SKM-1 treated with dmso at 0.1 percent for 144 hours (cell line): Measurements from ENCODE around the gene PPP2R5D.
"Not testable (repeated sequence)": the region's sequence is repeated elsewhere in the genome, so short reads cannot be mapped to it uniquely, and the experiment has no call there.

Source experiments
- DNase-seq: peaks from one replicate; lab custom pipeline; 2025; ENCODE audit not compliant: unreplicated experiment; lab: John Stamatoyannopoulos, UW

PPP2R5D gene

GRCh38 chr6:43021270-43022047 lies 37.1 kb downstream of the PPP2R5D start, which contains the start of gene RRP36:
RRP36 (plus strand) TSS chr6:43021623; CDS start chr6:43021655, 32 bp downstream.
- DNase-seq: peak; percentile 47

- DNase-seq: no peak
Measured at GRCh38 chr6:43024436-43024835, 40.1 kb downstream of the PPP2R5D start.

GRCh38 chr6:43026365-43026764 lies 42.0 kb downstream of the PPP2R5D start:
- no peak for DNase-seq

GRCh38 chr6:43029120-43029519 lies 44.8 kb downstream of the PPP2R5D start:
- no peak for DNase-seq

- DNase-seq: no peak
Measured at GRCh38 chr6:43032326-43032725, 48.0 kb downstream of the PPP2R5D start.

- no peak for DNase-seq
Measured at GRCh38 chr6:43033496-43034189, 49.3 kb downstream of the PPP2R5D start.

GRCh38 chr6:43034190-43034525 lies 49.8 kb downstream of the PPP2R5D start:
- no peak for DNase-seq

GRCh38 chr6:43035495-43036194 lies 51.3 kb downstream of the PPP2R5D start:
- no peak for DNase-seq

GRCh38 chr6:43036712-43037111 lies 52.3 kb downstream of the PPP2R5D start:
- DNase-seq: no peak

GRCh38 chr6:43037197-43037596 lies 52.8 kb downstream of the PPP2R5D start:
- no peak for DNase-seq

GRCh38 chr6:43037706-43038105 lies 53.3 kb downstream of the PPP2R5D start:
- no peak for DNase-seq

- DNase-seq: no peak
Measured at GRCh38 chr6:43038727-43039126, 54.4 kb downstream of the PPP2R5D start.

- no peak for DNase-seq
Measured at GRCh38 chr6:43040542-43041257, 56.3 kb downstream of the PPP2R5D start.

- not testable (repeated sequence) for DNase-seq
Measured at GRCh38 chr6:43041475-43041874, 57.1 kb downstream of the PPP2R5D start.

GRCh38 chr6:43043310-43043709 lies 58.9 kb downstream of the PPP2R5D start:
- no peak for DNase-seq

GRCh38 chr6:43045371-43045930 lies 61.1 kb downstream of the PPP2R5D start:
- DNase-seq: no peak

- DNase-seq: no peak
Measured at GRCh38 chr6:43047998-43048397, 63.6 kb downstream of the PPP2R5D start.

- DNase-seq: no peak
Measured at GRCh38 chr6:43050981-43051380, 66.6 kb downstream of the PPP2R5D start.

GRCh38 chr6:43052225-43052841 lies 68.0 kb downstream of the PPP2R5D start:
- no peak for DNase-seq

- no peak for DNase-seq
Measured at GRCh38 chr6:43052842-43053544, 68.6 kb downstream of the PPP2R5D start.
